Skin epidermis (tissue), 12 donors: ENCODE measurements around the gene C15orf61.
A peak's percentile ranks its signal among the peaks of the same experiment; 100 is the strongest.

Source experiments
- H3K27ac ChIP-seq, 21 experiments: fragments of 200-600 bp; sonication (generic) in 11 of 21; one replicate each; pipeline ENCODE4 v1.5.0; 2020; ENCODE audit warnings: mild to moderate bottlenecking in 3 of 21, inconsistent platforms in 2 of 21, moderate library complexity in 2 of 21
- H3K4me3 ChIP-seq, 7 experiments: fragments of 200-600 bp; sonication (generic) in 2 of 7; one replicate each; pipeline ENCODE4 v1.5.0; 2020; ENCODE audit warnings: inconsistent platforms in 2 of 7, mild to moderate bottlenecking in 2 of 7, moderate library complexity in 1 of 7

Gene C15orf61

DNA sequence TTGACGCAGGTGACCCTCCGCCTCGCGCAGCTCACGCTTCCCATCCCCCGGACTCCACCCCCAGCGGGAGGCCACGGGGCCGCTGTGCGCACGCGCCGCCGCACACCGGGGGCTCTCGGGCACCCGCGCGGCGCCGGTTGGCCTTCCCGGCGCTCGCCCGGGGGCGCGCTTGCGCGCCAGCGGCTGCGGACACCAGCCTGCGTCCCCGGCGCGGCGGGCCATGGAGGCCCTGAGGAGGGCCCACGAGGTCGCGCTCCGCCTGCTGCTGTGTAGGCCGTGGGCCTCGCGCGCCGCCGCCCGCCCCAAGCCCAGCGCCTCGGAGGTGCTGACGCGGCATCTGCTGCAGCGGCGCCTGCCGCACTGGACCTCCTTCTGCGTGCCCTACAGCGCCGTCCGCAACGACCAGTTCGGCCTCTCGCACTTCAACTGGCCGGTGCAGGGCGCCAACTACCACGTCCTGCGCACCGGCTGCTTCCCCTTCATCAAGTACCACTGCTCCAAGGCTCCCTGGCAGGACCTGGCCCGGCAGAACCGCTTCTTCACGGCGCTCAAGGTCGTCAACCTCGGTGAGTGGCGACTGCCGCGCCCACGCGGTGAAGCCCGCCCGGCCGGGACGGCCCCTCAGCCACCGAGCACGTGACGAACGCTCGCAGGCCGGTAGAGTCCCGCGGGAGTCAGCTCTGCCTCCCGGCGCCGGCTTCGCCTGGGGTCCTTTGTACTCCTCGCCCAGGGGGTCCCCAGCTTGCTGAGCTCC, at the start of gene C15orf61:
C15orf61 (plus strand) TSS at position 103 of the 754 bp plus-strand sequence; CDS start at position 221, 118 bp downstream.
- H3K4me3 ChIP-seq: peak within 1 kb of the TSS; percentile 60 to 95 (median 73)
- H3K27ac ChIP-seq: peak within 1 kb of the TSS; percentile 31 to 99 (median 95)

DNA sequence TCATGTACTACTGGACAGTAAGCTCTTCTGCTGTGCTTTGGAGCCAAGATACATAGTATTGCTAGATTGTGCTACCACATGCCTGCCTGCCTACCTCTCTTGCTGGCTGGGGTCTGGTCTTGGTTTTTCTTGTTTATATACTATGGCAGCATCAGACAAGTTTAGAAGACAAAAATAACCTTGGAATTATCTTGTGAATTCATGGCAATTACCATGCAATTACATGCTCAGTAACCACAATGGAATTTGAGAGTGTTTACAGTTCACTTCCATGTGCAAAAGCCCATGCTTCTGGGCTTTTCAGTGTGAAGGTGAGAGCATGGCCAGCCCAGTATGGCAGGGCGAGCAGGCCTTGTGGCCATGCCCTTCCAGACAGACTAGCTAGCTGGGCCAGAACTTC, 48.0 kb upstream of the C15orf61 start:
- Histone ChIP-seq H3K27ac (peak overlapping the region in 2 of 21 experiments; percentile 40 to 45), H3K4me3 (no peak overlapping the region)

DNA sequence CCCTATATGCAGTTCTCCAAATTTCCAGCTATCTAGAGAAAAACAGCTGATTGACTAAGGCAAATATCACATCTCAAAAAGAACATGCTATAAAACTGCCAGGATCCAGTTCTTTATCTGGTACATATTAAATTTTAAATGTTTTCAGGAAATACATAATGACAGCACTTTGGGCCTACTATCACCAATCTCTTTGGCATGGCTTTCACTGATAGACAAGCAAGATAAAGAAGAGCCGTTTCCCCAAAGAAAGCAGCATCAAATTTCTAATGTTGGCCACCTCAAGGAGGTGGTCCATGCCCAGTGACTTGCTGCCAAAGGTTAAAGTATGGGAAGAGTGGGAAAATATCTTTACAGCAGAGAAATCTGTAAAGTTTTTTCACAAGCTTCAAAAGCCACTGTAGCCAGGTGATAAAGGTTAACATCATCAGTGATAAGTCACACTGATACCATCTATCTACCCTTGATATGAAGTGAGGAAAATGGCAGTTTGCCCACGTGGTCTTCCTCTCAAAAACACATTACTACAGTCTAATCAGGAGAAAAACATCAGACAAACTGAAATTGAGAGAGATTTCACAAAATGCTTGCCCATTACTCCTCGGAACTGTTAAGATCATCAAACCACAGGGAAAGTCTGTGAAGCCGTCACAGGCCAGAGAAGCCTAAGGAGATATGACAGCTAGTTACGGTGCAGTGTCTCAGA, 46.4 kb upstream of the C15orf61 start:
- Histone ChIP-seq H3K27ac (no peak overlapping the region), H3K4me3 (no peak overlapping the region)

DNA sequence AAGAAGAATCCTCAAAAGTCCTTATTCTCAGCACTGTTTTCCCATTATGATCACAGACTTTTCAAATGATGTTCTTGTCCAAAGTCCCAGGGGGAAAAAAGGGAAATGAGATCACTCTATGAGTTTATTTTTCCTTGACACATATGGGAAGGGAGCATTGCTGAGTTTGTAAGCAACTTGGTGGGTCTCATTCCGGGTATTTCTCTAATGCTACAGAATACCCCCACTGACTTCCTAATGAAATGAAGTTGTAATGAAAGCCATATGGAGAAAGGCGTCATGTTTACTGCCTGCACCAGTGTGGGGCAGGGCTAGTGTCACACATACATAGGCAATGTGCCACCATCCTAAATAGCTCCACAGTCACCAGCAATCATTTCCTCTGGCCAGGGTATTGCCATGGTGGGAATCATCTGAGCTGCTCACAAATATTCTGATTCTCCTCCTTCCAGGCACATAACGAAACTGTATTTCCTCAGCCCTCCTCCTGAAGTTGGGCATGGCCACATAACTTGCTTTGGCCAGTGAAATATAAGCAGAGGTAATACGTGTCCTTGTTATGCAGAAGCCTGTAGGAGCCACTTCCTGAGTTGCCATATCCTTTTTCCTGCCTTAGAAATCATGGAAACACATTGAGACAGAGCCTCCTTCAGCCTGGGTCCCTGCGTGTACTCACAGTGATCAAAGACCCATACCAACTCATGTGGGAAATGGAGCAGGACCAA, 41.0 kb upstream of the C15orf61 start:
- Histone ChIP-seq H3K27ac (peak overlapping the region in 6 of 21 experiments; percentile 3 to 71 (median 55)), H3K4me3 (no peak overlapping the region)

DNA sequence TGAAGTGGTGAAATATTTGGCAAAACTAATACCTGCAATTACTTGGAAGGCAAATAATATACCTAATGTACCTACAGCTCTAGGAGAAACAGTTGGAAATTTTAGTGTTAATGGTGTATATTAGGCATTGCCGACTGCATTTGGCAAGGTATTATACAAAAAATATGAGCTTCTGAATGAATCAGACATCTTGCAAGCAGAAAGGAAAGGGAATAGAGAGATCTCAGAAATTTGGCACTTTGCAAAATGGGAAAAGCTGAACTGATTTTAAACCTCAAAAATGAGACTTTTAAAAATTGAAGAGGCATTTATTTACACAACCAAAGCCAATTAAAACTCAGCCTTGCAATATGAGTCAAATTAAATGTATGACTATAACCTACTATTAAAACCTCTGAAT, 40.2 kb upstream of the C15orf61 start:
- no peak overlapping the region for H3K4me3 ChIP-seq
- H3K27ac ChIP-seq: peak overlapping the region in 1 of 21 experiments; percentile 49

DNA sequence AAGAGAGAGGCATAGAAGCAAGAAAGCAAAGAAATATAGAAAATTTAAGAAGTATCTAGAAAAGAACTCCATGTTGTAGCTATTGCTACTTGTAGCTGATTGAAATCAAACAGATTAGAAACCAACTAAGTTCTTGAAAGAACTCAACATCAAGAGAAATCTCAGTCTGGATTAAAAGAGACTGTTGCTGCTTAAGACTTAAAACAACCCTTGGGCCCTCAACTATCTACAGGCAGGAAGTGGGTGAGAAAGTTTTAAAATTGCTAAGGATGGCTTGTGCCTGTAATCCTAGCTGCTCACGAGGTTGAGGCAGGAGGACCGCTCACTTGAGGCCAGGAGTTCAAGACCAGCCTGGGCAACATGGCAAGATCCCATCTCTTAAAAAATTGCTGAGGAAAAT, 39.3 kb upstream of the C15orf61 start:
- H3K27ac ChIP-seq: no peak overlapping the region
- no peak overlapping the region for H3K4me3 ChIP-seq

DNA sequence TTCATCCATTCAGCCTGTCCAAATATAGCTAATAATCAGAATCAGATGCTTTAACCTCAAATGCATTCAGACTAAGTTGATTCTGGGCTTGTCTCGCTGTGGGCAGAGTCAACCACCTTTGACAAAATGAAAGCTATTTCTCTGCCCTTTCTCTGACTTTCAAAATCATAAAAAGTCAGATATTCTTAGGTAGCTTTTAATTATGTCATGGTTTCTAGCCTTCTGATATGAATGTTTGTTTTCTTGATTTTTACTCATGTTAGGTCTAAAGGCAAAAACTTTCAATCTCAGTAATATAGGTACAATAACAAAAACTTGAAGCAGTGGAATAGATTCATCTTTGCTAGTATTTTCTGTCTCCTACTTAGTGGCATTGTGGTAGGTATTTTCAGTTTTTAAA, 25.3 kb upstream of the C15orf61 start:
- Histone ChIP-seq H3K27ac (no peak overlapping the region), H3K4me3 (no peak overlapping the region)

DNA sequence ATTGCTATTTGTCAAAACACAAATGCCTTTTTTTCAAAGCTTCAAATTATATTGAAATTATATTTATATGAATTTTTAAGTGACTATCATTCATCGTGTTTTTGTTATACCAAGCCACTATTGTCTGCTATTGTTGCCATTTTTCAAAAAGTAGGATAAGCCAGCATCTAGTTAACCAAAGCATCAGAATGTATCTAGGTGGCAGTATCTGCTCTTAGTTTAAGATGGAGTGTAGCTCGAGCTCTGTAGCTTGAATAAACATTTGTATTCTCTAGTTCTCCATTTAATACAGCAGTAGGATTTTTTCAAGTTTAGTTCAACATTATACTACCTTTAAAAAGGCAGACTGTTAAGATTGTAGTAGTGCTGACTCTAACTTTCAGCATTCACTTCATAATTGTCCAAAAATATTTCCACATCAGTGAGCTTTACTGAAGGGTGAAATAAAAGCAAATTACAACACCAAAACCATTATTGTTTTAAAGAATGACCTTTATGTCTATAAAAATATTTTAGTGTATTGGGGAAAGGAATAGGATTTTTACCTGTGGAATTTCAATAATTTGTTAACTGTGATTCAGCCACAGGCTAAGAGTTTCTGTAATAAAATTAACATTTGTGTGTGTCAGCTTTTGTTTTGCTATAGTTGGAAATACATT, 19.6 kb upstream of the C15orf61 start:
- Histone ChIP-seq H3K27ac (peak overlapping the region in 5 of 21 experiments; percentile 3 to 56 (median 24)), H3K4me3 (peak overlapping the region in 1 of 7 experiments; percentile 17)

DNA sequence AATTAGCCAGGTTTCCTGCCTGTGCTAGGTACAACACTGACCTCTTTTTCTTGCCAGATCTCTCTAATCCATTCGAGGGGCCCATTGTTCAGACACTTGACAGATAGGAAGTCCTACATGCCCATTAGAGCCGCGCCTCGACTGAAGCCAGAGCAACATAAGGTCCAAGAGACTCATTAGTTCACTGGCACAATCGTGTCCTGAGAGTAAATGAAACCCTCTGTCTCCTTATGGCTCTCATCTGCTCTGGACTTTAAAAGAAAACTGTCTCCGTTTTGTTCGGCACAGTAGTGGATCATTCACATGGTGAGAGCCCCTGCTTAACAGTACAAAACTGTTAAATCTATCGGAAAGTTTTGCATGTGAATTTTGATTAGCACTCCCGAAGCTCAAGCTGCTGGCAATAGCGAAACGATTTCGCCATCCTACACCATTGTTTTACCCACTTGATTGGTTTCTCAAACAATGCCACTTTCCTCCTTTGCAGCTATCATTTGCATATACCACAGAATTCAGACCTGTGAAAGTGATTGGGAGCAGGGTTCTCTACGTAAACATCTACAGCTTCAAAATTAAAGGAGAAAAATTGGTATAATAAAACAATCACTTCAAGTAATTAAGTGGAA, 19.0 kb upstream of the C15orf61 start:
- Histone ChIP-seq H3K27ac (peak overlapping the region in 7 of 21 experiments; percentile 3 to 58 (median 24)), H3K4me3 (peak overlapping the region in 1 of 7 experiments; percentile 17)

DNA sequence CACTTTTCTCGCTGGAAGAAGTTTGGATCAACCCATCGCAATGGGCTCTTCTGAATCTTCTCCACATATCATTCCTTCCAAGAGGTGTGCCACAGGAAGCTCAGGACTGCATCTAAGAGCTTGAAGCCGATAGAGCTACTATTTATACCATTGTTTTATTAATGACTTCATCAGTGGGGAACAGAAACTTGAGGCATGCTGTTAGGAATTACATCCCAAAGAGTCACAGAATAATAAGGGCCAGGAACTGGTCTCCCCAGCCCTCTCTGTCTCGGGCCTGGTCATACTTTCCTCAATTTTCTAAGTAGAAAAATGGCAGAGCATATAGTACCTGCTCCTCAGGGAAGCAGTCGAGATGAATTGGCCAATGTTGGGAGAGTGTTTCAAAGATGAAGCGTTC, 16.9 kb upstream of the C15orf61 start:
- no peak overlapping the region for H3K4me3 ChIP-seq
- H3K27ac ChIP-seq: peak overlapping the region in 2 of 21 experiments; percentile 20 to 31

DNA sequence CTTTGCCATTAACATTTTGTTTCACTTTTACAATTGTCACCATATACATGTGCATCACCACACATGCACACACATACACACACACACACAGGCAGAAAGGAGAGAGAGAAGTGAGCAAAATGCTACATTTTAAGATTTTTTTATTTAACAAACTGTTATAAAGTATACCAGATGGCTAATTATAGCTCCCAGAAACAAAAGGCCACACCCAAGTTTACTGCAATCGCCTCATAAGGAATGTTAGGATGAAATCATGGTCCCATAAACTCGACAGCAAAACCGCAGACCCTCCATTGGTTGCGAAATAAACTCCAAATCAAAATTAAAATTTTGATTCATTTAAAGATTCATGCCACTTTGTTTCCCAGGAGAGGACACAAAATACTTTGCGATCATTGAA, 16.1 kb upstream of the C15orf61 start:
- Histone ChIP-seq H3K4me3 (no peak overlapping the region), H3K27ac (peak overlapping the region in 2 of 21 experiments; percentile 47 to 54)

DNA sequence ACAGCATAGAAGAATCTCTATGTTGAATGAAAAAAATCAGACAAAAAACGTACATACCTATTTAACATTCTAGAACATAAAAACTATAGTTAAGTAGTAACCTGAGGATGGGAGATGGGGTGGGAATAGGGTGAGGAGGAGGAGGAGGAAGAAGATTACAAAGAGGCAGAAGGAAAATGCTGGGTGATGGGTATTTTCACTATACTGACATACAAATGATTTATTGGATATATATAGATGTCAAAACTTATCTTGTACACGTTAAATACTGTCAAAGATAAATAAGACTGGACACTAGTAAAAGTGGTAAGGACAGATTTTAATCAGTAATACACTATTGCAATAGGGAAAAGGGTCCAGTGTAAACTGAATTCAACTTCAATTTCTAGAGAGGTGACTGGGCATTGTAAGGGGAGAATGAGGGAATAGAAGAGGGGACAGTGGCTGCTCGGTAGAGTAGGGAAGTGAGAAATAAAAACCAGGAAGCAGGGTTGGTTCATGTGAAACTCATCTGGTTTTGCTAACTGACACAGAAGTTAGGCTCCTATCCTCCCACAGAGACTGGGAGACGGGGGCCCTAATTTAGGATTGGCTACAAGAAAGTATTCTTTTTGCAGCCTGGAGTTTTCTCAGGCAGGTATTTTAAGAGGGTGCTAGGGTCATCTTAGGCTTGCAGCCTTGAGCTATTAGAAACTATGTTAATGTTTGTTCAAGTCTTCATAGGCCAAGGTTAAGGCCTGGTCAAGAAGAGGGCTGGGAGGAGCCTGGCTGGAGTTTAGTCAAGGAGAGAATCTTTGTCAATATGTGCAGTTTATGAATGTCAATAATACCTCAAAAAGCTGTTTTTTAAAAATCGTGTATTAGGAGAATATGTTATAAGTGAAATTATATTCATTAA, 15.0 kb upstream of the C15orf61 start:
- Histone ChIP-seq H3K27ac (peak overlapping the region in 4 of 21 experiments; percentile 20 to 54 (median 38)), H3K4me3 (no peak overlapping the region)

DNA sequence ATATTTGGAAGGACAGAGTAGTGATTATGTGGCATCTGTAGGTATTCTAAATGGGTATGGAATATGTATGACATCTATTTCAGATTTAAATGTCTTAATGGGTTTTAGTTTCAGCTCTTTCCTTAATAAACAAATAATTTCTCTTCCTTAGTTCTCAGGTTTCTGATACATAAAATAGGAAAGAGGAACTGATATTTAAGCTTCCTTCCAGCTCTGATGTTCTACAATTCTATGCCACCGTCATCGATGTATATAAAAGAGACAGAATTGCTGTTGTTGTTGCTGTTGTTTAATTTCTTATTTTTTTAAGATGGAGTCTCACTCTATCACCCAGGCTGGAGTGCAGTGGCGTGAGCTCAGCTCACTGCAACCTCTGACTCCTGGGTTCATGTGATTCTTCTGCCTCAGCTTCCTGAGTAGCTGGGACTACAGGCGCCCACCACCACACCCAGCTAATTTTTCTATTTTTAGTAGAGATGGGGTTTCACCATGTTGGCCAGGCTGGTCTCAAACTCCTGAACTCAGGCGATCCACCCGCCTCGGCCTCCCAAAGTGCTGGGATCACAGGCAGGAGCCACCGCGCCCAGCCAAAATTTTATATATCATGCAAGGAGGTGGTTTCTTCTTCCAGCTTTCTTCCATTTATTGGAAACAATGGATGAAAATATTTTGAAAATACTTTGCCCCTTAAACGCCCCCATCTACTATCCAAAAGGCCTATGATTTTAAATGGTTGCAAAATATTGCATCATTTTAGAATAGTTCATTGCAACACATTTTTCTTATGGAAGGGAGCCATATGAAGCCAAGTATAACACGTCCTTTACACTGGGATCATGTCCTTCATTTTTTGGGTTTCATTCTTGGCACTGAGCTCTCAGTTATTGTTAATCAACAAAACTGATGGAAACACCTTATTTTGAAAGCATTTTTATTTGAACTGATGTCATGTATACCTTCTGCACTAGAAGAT, 13.9 kb upstream of the C15orf61 start:
- peak overlapping the region in 3 of 21 experiments; percentile 20 to 54 (median 47) for H3K27ac ChIP-seq

DNA sequence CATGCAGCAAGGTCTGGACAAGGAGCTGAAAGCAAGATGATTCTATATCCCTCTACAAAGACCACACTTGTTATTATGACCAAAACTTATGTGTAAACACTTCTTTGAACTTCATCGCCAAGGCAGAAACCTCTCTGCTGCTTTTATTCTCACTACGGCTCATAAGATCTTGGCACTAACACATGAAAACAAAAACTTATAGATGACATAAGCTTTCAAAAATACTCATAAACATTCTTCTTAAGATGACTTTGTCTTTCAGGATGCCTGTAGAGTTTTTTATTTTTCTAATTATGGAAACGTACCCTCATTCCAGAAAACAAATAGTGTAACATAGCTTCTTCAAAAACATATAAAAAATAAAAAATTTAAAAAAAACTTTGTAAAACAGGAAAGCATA, 12.5 kb upstream of the C15orf61 start:
- H3K27ac ChIP-seq: no peak overlapping the region

More for the DNA sequence above, 13.9 kb upstream of the C15orf61 start:
- no peak overlapping the region for H3K4me3 ChIP-seq

DNA sequence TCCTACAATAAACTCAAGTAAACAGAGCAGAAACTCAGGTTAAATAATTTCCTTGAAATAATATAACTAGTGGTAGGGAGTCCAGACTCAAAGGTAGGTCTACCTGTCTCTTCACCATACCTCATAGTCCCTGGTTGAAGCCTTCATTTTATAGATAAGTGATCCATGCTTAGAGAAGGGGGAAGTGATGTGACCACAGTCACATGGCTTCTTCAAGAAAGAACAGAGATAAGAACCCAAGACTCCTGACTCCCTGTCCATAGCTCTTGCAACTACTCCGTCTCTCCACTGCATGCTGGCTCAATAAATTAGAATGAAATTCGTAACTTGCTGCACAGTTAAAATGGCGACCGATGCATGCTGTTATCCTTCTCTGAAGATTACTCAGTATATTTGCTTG, 11.0 kb upstream of the C15orf61 start:
- Histone ChIP-seq H3K4me3 (no peak overlapping the region), H3K27ac (peak overlapping the region in 1 of 21 experiments; percentile 34)

More for the DNA sequence above, 12.5 kb upstream of the C15orf61 start:
- no peak overlapping the region for H3K4me3 ChIP-seq

DNA sequence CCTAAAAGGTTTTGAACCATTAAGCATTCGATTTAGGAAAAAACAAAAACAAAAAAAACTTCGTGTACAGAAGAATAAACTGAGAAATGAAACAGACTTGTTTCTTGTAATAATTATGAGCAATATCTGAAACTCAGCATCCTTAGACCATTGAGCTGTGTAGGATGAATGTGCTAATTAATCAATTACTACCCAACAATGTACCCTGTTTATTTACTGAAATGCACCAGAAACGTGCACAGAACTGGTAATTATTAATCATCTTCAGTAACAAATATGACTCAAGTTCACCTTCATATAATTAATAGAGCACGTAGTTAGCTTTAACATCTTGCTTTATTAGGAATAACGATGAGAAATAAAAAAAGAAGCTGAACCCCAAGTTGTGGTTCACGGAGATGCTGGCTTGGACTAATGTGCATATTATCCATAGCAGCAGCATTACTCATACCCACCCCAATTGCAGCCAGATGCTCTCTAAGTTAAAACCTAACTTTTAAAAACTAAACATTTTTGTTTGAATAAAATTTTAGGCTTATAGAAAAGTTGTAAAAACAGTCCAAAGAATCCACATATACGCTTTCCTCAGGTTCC, 10.2 kb upstream of the C15orf61 start:
- H3K27ac ChIP-seq: peak overlapping the region in 3 of 21 experiments; percentile 26 to 68 (median 57)
- no peak overlapping the region for H3K4me3 ChIP-seq

DNA sequence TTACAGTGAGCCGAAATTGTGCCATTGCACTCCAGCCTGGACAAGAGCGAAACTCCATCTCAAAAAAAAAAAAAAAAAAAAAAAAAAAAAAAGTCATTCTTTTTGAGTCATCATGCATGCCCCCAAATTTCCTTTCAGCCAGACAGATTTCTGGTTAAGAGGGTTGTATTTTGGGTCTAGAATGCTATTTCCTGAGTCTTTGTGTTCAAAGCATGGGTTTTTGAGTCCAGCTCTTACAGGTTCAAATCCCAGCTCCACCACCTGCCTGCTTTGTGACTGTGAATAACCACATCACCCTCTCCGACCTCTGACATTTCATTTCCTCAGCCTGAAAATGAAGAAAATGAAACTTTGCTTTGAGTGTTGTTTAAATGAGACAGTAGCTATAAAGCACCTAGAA, 9.3 kb upstream of the C15orf61 start:
- H3K4me3 ChIP-seq: no peak overlapping the region
- H3K27ac ChIP-seq: peak overlapping the region in 2 of 21 experiments; percentile 26 to 68
